Psoas muscle (tissue), 8 donors: Measurements from ENCODE around the gene RIBC1. TPM values are rescaled to one million over a fixed set of nuclear protein-coding genes. Genes with fewer than 3 reads are reported as not detected.

ENCODE experiments used
- ATAC-seq, 4 donors: fragments of 200-7000 bp; cut with Tn5 transposase; one replicate each; pipeline ENCODE4 v1.9.1; 2020; ENCODE audit warnings: moderate library complexity in 3 of 4, mild to moderate bottlenecking in 2 of 4
- DNase-seq, 2 donors: peaks; one replicate each; pipeline ENCODE4 v3.0.0-alpha.2; 2020
- H3K27ac ChIP-seq: fragments of 200-600 bp; one replicate; pipeline ENCODE4 v1.8.0; 2022
- H3K27me3 ChIP-seq, 3 donors: fragments of 200-600 bp in 1 of 3; one replicate each; pipeline versions ENCODE4 v1.6.1 to v1.8.0; 2013 to 2022; ENCODE audit warnings: low read length in 2 of 3, mild to moderate bottlenecking in 2 of 3, moderate library complexity in 1 of 3; ENCODE audit not compliant: insufficient read depth in 3 of 3
- H3K36me3 ChIP-seq, 2 donors: fragments of 200-600 bp in 1 of 2; one replicate each; pipeline versions ENCODE4 v1.6.1 to v1.8.0; 2013 to 2022; ENCODE audit warnings: low read depth in 1 of 2, mild to moderate bottlenecking in 1 of 2, moderate library complexity in 1 of 2; ENCODE audit not compliant: insufficient read depth in 1 of 2
- H3K4me1 ChIP-seq: fragments of 200-600 bp; one replicate; pipeline ENCODE4 v1.8.0; 2022
- H3K4me3 ChIP-seq: fragments of 200-600 bp; one replicate; pipeline ENCODE4 v1.8.0; 2022; ENCODE audit warnings: mild to moderate bottlenecking
- H3K9me3 ChIP-seq: fragments of 200-600 bp; one replicate; pipeline ENCODE4 v1.8.0; 2022
- CTCF ChIP-seq: fragments of 200-600 bp; IDR thresholded peaks from one replicate; pipeline ENCODE4 v1.8.0; 2022; ENCODE audit warnings: antibody characterized with exemption
- WGBS, 3 donors: extraction: QIAGEN DNeasy Blood & Tissue Kit; methylation state at CpG; one replicate each; pipeline versions ENCODE4 v1.1.6 to v1.1.7; 2013; 5-methylcytosine and 5-hydroxymethylcytosine counted together
- intact Hi-C, 2 donors: fragments of 100-400 bp; cut with DNase I; formaldehyde crosslinking; loops; one replicate each; pipeline versions ENCODE4 v1.11.0 to v1.14.2; 2022
- polyA plus RNA-seq, 3 donors: library from polyadenylated mRNA; stranded (reverse); fragments of 200-250 nt; gene quantifications; one replicate each; pipeline ENCODE4 v1.2.3, GENCODE V29; 2013
- total RNA-seq, 4 donors: library from RNA; stranded (reverse); fragmentation: NEBNext Ultra II Directional in 2 of 4; extraction: Animal tissue kit (Norgen Biotek cat#: 25700) in 2 of 4; gene quantifications; one replicate each; pipeline versions ENCODE4 v1.2.1 to v1.2.4, GENCODE V29; 2021 to 2023
- donor health status: healthy with polysubstance abuse.
- donor health status: DM: no; HTN: no; CAD: no; lungs with moderate emphysema.
- donor health status: Bipolar disorder and iron deficiency.
- donor health status: healthy.
- donor health status: DM: yes; HTN: yes; CAD: no.
- donor health status: DM: no; HTN: no; CAD: no.
- donor health status: DM: no; HTN: no; CAD: no.
- donor health status: DM: yes; HTN: yes; CAD: no.

Gene RIBC1
- total and polyA plus RNA-seq, 7 donors, result 0.14 to 2.3 (median 0.44) TPM

- Histone ChIP-seq H3K36me3 (no peaks in the 10 kb centered on the region), H3K9me3 (no peaks in the 10 kb centered on the region), H3K27ac (no peak overlapping the region), H3K27me3 (peaks cover 0 to 43% (median 0%) of the 10 kb centered on the region in 3 donors), H3K4me3 (no peak overlapping the region), H3K4me1 (peaks cover 5% of the 10 kb centered on the region)
- WGBS, 3 donors, result 58 to 67% (median 58%) methylated on average over 5 of the region's 5 CpGs
- no peak for ATAC-seq
- no peak for TF ChIP-seq CTCF
- intact Hi-C loops, result loop anchor here in 1 of 2 donors (10.0 kb wide), 2 partner anchors 124 to 154 kb away; partner anchors contain the start of gene IQSEC2
- no peak for DNase-seq
Measured at GRCh38 chrX:53438174-53438831, 15.6 kb downstream of the RIBC1 start.

- DNase-seq (no peak), ATAC-seq (no peak)
- intact Hi-C loops, result loop anchor here in 1 of 2 donors (10.0 kb wide), 2 partner anchors 124 to 154 kb away; partner anchors contain the start of gene IQSEC2
- no peak overlapping the region for H3K27ac ChIP-seq
- 49 to 53% (median 50%) methylated on average over 1 of the region's 1 CpG for WGBS, 3 donors
- H3K9me3 ChIP-seq, result no peaks in the 10 kb centered on the region
- H3K4me3 ChIP-seq, result no peak overlapping the region
- H3K36me3 ChIP-seq, result no peaks in the 10 kb centered on the region
- no peak for TF ChIP-seq CTCF
- peaks cover 4% of the 10 kb centered on the region for H3K4me1 ChIP-seq
- H3K27me3 ChIP-seq, result peaks cover 0 to 38% (median 0%) of the 10 kb centered on the region in 3 donors
Measured at GRCh38 chrX:53438832-53439230, 16.2 kb downstream of the RIBC1 start.

GRCh38 chrX:53440101-53440500 is 17.4 kb downstream of the RIBC1 start:
- intact Hi-C loops, result no loop called here
- peak overlapping the region; percentile 60 for H3K4me3 ChIP-seq
- no peaks in the 10 kb centered on the region for H3K9me3 ChIP-seq
- TF ChIP-seq CTCF, result no peak
- H3K27ac ChIP-seq, result peak overlapping the region; percentile 92
- no peak for ATAC-seq
- H3K36me3 ChIP-seq, result no peaks in the 10 kb centered on the region
- DNase-seq, result no peak
- H3K4me1 ChIP-seq, result peaks cover 4% of the 10 kb centered on the region
- H3K27me3 ChIP-seq, result peaks cover 0 to 38% (median 0%) of the 10 kb centered on the region in 3 donors
- WGBS, 3 donors, result 72 to 83% (median 74%) methylated on average over 5 of the region's 5 CpGs

- ATAC-seq (peak; percentile 79 to 89 (median 84)), DNase-seq (peak; percentile 87 to 91)
- Histone ChIP-seq H3K36me3 (no peaks in the 10 kb centered on the region), H3K27ac (peak overlapping the region; percentile 92), H3K27me3 (peaks cover 0 to 38% (median 0%) of the 10 kb centered on the region in 3 donors), H3K4me1 (peaks cover 4% of the 10 kb centered on the region), H3K4me3 (peak overlapping the region; percentile 60), H3K9me3 (no peaks in the 10 kb centered on the region)
- intact Hi-C loops, result no loop called here
- 4 to 14% (median 8%) methylated on average over 29 to 39 of the region's 39 CpGs for WGBS, 3 donors
- TF ChIP-seq CTCF, result no peak
Measured at GRCh38 chrX:53440621-53441517, 18.2 kb downstream of the RIBC1 start.
